Right renal cortex interstitium (tissue), 3 donors: Measurements from ENCODE around the gene ARMC7. TPM values are rescaled to one million over a fixed set of nuclear protein-coding genes. Genes with fewer than 3 reads are reported as not detected.
"Not testable (repeated sequence)": the region's sequence is repeated elsewhere in the genome, so short reads cannot be mapped to it uniquely, and the experiment has no call there.

Experiments
- DNase-seq, 3 donors: peaks; one replicate each; pipeline ENCODE4 v3.0.0-alpha.2; 2013; ENCODE audit warnings: low read depth in 3 of 3, low spot score in 2 of 3
- polyA plus RNA-seq, 3 donors: library from polyadenylated mRNA; unstranded; fragments of 120-200 nt; gene quantifications; one replicate each; pipeline ENCODE4 v1.2.1, GENCODE V29; 2013; ENCODE audit not compliant: insufficient read length in 3 of 3

ARMC7 gene
- 10 to 100 TPM; 15.4 to 18.8 (median 16.3) TPM for polyA plus RNA-seq

GRCh38 chr17:75109407-75110233, at the start of gene ARMC7:
Gene ARMC7 (plus strand): TSS chr17:75109969. CDS start chr17:75110289, 320 bp downstream.
- DNase-seq, result no peak

- no peak for DNase-seq
Measured at GRCh38 chr17:75060434-75061054, 49.2 kb upstream of the ARMC7 start.

DNA sequence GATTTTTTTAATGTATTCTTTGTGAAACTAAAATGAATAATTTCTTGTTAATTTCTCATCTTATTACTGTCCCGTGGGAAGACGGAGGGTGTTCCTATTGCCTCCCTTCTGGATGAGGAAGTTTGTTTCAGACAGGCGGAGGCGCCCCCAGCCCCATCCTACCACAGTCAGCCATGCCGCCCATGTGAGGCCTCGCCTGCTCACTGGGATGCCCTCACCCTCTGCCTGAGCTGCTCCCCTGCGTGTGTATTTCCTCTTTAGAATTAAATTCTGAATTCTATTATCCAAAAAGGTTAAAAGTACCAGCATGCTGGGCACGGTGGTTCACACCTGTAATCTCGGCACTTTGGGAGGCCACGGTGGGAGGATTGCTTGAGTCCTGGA, 48.7 kb upstream of the ARMC7 start:
- DNase-seq, result no peak

- no peak for DNase-seq
Measured at GRCh38 chr17:75061618-75062017, 48.2 kb upstream of the ARMC7 start.

DNA sequence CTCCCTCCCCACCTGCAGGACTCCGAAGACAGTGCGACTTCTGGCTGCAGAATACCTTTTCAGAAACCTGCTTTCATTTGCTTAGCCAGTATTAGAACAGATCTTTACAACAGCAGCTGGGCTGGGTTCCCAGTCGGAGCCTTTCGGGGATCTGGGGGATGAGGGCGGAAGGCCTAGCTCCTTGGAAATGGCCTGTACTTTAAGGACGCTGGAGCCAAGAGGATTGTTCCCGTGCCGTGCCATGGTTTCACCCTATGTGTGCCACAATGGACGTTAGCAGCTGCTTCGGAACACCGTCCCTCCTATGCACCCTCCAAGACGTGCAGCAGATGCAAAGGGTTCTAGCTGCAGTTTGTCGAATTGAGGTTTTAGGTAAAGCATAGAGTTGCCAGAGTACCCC, 46.6 kb upstream of the ARMC7 start:
- no peak for DNase-seq

DNA sequence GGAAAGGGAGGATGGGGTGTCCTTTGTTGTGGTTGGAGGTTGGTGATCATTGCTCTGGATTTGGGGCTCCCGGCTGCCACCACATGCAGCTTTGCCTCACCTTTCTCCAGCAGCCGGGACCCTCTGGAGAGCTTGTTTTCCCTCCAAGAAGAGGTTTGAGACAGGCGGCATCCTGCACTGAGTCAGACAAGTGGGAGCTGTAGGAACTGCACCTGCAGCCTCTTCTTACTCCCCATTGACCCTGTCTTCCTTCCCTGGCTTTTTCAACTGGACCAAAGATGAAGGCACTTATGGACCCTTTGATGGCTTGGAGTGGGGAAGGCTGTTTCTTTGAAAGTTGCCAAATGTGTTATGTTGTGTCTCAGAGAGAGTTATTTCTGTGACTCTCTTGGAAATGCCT, 46.1 kb upstream of the ARMC7 start:
- DNase-seq, result no peak

DNA sequence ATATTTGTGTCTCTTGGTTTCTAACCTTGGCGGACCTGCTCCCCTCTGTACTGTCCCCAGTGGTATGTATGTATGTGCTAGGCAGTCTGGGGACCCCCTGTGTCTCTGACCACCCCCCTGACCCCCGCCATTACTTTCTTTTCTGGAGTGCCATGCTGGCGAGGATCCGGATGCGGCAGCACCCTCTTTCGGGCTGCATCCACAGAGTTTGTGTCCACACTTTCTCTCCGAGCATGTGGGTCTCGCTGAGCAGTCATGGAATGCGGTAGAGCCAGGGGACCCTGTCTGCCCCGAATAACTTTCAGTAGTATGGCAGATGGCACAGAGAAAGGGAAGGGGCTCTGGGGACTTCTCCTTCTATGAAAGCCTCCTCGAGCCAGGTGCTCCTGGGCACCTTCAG, 45.7 kb upstream of the ARMC7 start:
- no peak for DNase-seq

DNA sequence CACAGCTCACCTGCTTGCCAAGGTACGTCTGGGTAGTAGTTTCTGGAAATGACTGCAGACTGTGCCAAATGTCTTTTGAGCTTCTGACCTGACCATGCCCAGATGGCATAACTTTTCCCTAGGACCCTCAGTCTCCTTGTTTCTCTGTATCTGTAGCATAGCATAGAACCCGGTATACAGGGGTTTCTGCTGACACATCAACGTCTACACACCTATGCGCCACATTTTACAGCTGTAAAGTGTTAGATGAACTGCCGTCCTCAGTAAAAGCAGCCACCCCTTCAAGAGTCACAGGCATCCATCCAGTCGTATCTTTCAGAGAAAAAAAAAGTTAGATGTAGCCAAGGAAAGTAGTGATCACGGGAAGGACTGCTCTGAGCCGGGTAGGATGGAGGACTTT, 45.3 kb upstream of the ARMC7 start:
- no peak for DNase-seq

DNA sequence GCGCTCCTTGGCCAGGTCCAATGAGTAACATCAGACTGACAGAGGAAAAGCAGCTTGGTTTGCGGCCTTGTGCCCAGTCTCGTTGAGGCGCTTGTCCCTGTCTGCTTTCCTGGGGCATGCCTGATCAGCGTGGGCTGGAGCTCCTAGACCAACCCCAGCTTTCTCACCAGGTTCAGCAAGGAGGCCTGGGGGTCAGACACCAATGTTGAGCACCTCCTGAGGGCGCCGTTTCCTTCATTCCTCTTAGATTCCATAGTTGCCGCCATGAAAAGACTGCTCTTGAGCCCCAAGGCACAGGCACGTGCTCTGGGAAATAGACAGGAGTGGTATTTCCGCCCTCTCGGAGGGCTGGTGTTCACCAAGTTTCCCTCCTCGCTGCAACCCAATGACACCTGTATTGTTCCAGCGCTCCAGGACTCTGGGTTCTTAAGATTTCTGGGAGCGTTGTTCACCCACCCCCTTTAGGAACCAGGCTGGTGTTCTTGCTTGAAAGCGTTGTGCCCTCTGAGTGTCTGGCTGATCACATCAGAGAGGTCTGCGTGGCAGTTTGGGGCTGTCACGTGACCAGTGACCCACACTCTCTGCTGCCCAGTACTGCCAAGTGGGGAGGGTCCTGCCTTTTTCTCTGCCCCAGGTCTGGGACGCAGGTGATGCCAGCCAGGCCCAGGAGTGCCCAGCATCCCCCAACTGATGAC, 44.8 kb upstream of the ARMC7 start:
- DNase-seq, result no peak

DNA sequence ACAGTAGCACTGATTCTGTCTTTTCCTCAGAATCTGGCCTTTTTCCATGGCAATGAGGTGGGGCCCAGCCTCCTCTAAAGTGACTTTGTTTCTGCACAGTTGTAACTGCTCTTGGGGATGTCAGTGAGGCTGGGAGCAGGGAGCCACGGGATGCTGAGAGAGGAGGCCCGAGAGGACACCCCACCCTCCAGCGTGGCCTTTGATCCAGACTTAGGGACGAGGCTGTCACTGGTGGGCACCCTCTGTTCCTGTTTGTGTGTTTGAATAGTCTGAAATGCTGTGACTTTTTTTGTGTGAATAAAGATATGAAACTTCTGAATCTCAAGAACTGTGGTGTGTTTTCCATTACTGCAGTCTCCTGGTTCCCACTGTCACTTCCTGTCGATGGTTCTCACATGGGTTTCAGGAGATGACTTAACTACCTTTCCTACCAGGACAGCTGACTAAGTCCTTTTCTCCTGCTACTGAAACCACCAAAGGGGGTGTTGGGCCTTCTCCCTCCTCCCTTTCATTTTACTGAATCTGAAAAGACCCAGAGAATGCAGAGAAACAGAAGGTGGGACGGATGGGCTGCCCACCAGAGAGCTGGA, 44.1 kb upstream of the ARMC7 start:
- DNase-seq, result no peak

GRCh38 chr17:75067856-75068255, 41.9 kb upstream of the ARMC7 start:
- no peak for DNase-seq

GRCh38 chr17:75068750-75069149, 41.0 kb upstream of the ARMC7 start:
- DNase-seq, result no peak

- DNase-seq, result no peak
Measured at GRCh38 chr17:75069783-75070182, 40.0 kb upstream of the ARMC7 start.

- DNase-seq, result not testable (repeated sequence)
Measured at GRCh38 chr17:75071478-75072271, 38.1 kb upstream of the ARMC7 start.

- DNase-seq, result not testable (repeated sequence)
Measured at GRCh38 chr17:75072909-75073308, 36.9 kb upstream of the ARMC7 start.

DNA sequence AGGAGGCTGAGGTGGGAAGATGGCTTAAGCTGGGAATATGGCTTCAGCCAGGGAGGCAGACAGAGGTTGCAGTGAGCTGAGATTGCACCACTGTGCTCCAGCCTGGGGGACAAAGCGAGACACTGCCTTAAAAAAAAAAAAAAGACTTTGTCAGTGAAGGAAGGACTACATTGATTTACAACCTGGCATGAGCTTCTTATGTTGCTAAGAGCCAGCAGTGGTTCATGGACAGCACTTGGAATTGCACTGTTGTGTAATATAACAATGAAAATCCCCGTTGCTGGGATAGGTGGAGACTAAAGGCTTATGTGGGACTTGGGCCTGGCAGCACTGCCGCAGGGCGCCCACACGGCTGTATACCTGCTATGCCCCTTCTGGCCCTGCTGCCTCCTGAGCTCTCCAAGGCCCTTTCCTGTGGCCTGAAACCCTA, 36.1 kb upstream of the ARMC7 start:
- DNase-seq, result no peak

DNA sequence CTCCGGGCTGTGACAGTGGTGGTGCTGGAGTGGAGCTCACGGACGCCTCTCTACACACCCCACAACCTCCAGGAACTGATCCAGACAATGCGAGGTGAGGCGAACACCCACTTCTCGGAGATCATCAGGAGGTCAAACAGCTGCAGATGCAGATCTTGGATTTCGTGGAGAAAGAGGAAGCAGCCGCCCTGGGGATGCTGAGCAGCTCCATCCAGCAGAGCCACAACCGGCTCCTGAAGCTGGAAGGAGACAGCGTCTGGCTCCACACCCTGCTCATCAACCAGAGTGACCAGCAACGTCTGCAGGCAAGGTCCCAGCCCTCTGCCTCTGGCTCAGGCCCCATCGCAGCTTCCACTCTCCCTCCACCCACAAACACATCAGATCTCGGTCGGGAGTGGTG, 35.2 kb upstream of the ARMC7 start:
- DNase-seq, result no peak

DNA sequence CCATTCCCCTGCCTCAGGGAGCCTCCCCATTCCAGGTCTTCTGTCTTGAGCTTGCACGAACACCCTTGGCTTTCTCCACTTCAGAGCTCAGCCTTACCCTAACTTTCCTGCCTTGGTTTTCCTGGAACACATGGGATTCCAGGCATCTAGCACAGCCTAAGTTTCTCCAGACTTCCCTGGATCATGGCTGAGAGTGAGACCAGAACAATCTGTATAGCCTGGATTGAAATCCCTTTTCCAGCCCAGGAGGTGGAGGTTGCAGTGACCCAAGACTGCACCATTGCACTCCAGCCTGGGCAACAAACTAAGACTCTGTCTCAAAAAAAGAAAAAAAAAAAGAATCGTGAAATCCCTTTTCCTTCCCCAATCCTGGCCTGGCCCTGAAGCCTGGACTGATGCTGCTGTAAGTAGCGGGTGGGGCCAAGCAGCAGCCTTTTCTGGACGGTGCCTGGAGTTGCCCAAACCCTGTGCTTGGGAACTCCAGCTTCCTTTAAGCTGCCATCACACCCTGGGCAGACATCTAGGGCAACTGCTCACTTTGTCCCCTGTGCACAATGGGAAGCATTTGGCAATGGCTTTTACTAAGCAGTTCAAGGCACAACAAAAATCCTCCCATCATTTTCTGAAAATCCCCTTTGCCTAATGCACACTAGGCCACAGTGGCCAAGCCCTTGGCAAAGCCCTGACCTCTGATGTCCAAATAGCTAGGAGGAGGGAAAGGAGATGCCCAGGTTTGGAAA, 34.0 kb upstream of the ARMC7 start:
- DNase-seq, result no peak

GRCh38 chr17:75077072-75077495, 32.7 kb upstream of the ARMC7 start:
- DNase-seq, result no peak
